Activated CD4-positive, alpha-beta T cell treated with anti-CD3 and anti-CD28 coated beads for 24 hours (primary cell): ENCODE measurements around the gene FAM136A.
"Not testable (repeated sequence)": the region's sequence is repeated elsewhere in the genome, so short reads cannot be mapped to it uniquely, and the experiment has no call there.

Source experiments
- DNase-seq, 2 donors: peaks; one replicate each; pipeline ENCODE4 v3.0.0-alpha.2; 2020; ENCODE audit warnings: low read depth in 2 of 2

The FAM136A gene

DNA sequence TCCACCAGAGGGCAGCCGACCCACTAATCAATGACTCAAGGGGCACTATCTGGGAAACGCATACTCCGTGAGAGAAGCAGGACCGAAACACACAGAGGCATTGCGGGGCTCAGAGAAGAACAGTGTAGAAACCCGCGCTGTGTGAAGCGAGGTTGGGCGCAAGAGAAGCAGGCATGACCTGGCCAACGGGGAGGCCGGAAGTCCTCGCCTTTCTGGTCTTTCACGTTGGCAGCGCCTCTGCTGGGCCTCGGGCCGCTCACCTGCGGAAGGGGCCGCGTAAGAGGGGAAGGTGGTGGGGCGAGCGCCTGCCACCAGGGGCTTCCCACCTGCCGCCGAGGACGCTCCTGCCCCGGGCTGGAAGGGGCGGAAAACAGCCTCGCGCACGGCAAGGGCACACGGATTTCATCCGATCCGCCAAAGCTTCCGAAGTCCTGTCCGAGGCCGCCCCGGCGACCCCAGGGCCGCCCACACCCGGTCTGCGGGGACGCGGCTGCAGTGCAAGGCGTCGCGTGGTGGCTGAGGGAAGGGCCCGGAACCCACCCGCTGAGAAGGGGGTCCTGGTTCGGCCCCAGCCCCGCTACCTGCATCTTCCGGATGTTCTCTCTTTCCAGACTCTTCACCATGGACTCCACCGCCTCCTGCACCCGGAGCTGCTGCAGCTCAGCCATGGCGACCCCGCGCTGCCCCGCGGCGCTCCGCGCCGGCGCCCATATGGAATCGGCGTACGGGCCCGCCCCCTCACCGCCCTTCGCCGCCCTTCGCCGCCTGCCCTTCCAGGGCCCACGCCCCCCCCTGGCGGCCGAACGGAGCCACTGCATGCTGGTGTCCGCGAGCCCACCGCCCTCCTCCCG lies at the start of gene FAM136A:
FAM136A (minus strand) TSS at position 724 of the 851 bp plus-strand sequence; CDS start at position 668, 56 bp downstream.
- peak; percentile 80 to 88 for DNase-seq

- no peak for DNase-seq
Observed at GRCh38 chr2:70349921-70350685, 48.2 kb upstream of the FAM136A start.

DNA sequence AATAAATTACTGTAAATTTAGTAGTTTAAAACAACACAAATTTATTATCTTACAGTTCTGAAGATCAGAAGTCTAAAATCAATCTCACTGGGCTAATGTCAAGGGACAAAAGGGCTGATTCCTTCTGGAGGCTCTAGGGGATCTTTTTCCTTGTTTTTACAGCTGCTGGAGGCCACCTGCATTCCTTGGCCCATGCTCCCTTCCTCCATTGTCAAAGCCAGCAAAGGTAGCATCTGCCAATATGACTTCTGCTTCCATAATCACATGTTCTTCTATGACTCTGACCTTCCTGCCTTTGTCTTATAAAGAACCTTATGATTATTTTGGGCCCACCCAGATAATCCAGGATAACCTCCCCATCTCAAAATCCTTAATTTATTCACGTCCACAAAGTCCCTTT lies 46.0 kb upstream of the FAM136A start:
- no peak for DNase-seq

GRCh38 chr2:70344195-70344594 lies 42.3 kb upstream of the FAM136A start:
- DNase-seq: no peak

- no peak for DNase-seq
Observed at GRCh38 chr2:70341477-70341765, 39.6 kb upstream of the FAM136A start.

GRCh38 chr2:70340761-70341476 lies 39.1 kb upstream of the FAM136A start:
- DNase-seq: peak in 1 of 2 donors; percentile 3

DNA sequence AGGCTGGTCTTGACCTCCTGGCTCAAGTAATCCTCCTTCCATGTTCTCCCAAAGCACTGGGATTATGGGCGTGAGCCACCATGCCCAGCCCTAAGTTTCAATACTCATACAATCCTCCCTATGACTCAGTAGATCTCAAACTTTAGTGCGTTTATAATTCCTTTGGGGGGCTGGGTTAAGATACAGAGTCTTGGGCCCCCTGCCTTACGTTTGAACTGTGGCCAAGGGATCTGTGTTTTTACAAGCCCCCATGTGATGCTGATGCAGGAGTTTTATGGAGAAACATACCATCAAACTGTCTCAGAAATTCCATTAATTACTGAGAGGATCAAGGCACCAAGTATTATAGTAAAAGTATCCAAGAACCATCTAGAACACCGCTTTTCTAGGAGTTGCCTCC lies 38.2 kb upstream of the FAM136A start:
- DNase-seq: no peak

GRCh38 chr2:70336552-70336951 lies 34.7 kb upstream of the FAM136A start:
- no peak for DNase-seq

DNA sequence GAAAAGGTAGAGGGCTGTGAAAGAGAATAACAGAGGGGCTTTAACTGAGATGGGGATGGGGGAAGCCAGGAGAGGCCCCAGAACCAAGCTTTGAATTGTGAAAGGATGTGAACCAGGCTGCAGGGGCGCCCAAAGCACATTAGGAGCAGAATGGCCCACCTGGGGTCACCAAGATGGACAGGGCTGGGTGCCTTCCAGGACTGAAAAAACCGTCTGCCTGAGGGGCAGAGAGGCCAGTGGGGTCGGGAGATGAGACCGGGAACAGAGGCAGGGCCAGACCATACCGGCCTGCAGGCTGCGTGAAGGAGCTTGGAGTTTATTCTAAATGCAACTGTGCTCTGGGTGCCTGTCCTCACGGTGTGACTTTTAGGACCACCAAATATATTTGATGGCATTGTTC lies 29.1 kb upstream of the FAM136A start:
- DNase-seq: no peak

DNA sequence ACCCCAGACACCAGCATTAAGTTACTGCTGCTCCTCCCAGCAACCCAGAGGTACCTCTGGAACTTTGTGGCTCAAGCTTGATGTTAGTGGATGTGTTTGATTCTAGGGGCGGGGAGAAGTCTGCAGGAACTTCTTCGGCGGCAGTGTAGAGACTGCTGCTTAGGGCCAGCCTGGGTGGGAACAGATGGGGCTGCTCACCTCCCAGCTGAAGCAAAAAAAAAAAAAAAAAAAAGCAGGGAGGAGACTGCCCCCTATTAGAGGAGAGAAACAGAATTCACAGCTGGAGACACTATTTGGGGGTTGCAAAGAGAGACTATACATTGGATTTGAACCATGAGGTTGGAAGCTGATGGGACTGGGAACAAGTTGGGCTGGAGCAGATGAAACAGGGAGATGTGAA lies 28.6 kb upstream of the FAM136A start:
- DNase-seq: no peak

DNA sequence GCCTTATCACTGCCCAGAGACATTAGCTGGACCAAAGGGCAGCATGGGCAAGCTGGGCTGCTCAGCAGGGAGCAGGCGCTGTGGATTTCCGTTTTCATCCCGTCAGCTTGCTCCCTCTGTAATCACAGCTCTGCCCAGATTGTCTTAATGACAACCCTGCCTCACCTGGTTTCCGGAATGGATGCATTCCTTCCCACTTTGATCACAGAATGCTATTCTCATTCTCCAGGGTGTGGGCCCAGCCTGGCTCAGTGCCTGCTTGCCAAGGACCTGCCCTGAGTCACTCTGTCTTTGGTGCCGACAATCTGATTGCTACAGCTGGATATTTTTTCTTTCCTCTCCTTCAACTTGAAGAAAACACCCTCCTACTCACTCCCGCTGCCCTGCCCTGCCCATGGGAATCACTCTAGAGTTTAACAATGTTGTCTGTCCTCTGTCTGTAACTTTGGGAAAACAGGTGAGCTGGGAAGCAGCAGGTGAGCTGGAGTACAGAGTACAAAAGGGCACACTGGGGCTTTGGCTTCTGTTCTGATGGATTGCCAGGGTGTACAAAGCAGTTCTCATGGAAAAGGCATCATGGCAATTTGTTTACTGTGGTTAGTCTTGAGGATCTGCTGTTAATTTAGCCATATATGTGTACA lies 27.2 kb upstream of the FAM136A start:
- no peak for DNase-seq

GRCh38 chr2:70325875-70326274 lies 24.0 kb upstream of the FAM136A start:
- no peak for DNase-seq

GRCh38 chr2:70322518-70322917 lies 20.7 kb upstream of the FAM136A start:
- no peak for DNase-seq

DNA sequence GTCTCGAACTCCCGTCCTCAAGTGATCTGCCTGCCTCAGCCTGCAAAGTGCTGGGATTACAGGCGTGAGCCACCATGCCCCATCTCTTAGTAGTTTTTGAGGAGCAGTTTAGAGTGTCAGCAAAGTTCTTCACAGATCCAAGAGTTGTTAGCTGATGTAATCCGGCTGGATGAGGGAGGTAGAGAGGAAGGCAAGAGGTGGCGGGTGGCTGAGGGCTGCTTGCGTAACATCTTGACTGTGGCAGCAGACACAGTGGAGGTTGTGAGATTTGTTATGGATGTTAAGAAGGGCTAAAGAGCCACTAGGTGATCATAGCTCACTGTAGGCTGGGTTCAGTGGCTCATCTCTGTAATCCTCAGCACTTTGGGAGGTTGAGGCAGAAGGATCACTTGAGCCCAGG lies 19.5 kb upstream of the FAM136A start:
- no peak for DNase-seq

DNA sequence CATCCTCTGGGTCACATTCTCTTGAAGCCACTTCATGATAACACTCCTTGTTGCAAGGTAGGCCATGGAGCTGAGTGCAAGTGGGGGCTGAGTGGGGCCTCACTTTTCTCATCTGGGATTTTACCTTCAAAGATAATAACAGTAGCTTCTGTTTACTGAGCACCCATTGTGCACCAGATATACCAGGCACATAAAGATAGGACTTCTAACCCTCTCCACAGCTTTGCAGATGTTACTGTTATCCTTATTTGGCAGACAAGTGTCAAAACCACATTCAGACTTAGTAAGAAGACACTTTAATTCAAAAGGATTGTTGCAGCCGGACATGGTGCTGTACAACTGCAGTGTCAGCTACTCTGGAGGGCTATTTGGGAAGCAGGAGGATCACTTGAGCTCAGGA lies 12.8 kb upstream of the FAM136A start:
- no peak for DNase-seq

GRCh38 chr2:70312560-70312959 lies 10.7 kb upstream of the FAM136A start:
- no peak for DNase-seq

DNA sequence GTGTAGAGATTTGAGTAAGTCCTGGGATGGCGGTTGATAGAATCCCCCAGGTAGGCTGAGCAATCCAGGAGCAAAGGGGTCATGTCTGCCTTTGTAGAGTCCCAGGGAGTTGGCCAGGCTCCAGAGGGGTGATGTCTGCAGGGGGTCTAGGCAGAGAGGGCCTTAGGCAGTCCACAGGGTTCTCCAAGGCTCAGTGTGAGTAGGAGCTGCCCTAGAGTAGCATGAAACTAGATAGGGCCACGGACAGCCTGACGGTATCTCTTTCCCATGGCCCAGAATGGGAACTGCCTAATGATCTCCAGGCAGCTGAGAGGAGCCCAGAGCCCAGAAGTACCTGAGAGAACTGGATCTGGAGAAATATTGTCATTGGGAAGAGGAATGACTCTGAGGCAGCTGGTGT lies 9.0 kb upstream of the FAM136A start:
- DNase-seq: no peak

DNA sequence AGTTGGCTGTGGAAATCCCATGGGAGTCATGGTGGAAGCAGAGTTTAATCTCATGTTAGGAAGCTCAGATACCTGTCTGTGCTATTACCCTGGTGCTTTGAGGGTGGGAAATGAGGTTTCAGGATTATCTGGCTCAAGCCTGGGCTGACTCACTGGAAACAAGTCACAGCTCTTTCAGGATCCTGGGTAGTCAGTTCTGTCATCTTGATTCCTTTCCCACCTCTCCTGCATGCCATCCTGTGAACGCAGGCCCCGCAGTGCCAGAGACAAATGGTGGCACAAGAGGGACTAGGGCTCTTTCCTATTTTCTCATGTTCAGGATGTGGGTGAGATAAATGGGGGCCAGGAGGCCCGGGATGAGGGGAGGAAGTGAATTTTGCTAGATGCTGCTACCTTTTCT lies 3.7 kb upstream of the FAM136A start:
- no peak for DNase-seq

- DNase-seq: no peak
Observed at GRCh38 chr2:70304498-70304897, 2.6 kb upstream of the FAM136A start.

- no peak for DNase-seq
Observed at GRCh38 chr2:70303186-70303585, 1.3 kb upstream of the FAM136A start.

DNA sequence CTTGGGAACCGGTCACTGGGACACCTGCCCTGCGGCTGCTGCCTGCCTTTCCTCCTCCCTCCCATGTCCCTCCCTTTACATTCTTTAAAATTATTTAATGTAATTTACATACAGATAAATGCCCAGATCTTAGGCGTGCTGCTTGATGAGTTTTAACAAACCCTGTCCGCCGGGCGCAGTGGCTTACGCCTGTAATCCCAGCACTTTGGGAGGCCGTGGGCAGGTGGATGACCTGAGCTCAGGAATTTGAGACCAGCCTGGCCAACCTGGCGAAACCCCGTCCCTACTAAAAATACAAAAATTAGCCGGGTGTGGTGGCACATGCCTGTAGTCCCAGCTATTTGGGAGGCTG lies 304 bp upstream of the FAM136A start:
- not testable (repeated sequence) for DNase-seq

DNA sequence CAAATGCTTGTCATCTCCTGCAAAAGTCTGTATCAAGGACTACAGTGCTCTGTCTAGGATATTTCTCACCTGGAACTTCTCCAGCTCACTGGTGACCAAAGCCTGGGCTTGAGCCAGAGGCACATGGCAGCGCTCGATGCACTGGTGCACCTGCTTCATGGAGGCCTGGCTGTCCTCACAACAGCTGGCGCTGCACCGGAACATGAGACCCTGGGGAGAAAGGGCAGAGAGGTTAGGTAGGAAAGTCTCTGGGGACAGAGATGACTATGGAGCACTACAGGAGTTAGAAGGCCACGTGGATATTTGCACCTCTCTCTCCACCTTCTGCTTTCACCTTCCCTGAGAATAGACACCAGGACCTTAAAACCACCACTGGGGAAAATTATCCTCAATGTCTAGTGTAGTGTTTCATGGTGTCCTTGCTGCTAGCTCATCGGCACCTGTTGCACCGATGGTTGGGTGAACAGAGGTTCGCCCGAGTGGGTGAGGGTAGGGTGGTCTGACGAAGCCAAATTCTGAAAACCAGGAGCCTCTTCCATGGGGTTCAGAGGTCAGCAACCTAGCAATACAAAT lies 1.0 kb downstream of the FAM136A start:
- no peak for DNase-seq
